ENCODE measurements around the gene MMD2.

GRCh38 chr7:4883372-4884144 is 75.4 kb downstream of the MMD2 start, which contains the start of gene RADIL:
- TF ChIP-seq CTCF (IDR thresholded peaks at IDR 0.05; ENCODE audit: insufficient read depth, low read length, poor library complexity, severe bottlenecking) (no peak), EZH2phosphoT487 (conservative IDR thresholded peaks at IDR 0.05; ENCODE audit: low read length) (no peak)
